ENCODE results near the gene TMEM86B.

TMEM86B gene

GRCh38 chr19:55228403-55229031, at the start of gene TMEM86B:
TMEM86B (minus strand) TSS chr19:55228763; CDS start chr19:55228741, 22 bp downstream.
- DNase-seq = no peak

DNA sequence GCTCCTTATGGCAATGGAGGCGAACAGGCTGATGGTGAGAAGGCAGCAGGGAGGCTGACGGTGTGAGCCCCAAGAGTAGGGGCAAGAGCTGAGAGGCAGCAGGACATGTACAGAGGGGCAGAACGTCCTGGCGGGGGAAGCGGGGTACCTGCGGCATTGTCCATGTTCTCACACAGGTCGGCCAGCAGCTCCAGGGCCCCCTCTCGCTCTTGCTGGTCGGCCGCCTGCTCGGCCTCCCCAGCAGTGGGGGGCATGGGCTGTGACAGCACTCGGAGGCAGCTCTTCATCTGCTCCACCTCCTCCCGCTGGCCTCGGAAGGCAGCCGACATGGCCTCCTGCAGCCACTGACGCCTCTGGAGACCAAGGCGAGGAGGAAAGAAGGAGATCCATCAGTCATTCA, 48.9 kb upstream of the TMEM86B start:
- DNase-seq = no peak

- no peak for DNase-seq
These were observed 48.3 kb upstream of the TMEM86B start for GRCh38 chr19:55276720-55277430.

- DNase-seq = no peak
These were observed 47.5 kb upstream of the TMEM86B start for GRCh38 chr19:55275851-55276719.

- no peak for DNase-seq
These were observed 45.6 kb upstream of the TMEM86B start for GRCh38 chr19:55273978-55274707.

DNA sequence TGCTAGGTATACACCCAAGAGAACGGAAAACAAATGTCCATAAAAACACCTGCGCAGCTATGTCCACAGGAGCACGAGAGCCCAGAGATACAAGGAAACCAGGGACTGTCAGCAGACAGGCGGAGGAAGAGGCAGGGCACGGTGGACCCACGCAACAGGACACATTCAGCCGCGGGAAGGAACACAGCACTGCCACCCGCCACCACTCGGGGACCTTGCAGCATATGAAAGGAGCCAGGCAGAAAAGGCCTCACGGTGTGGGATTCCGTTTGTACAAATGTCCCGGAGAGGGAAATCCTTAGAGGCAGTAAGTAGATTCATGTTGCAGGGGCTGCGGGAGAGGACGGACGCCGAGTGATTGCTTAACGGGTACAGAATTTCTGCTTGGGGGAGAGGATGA, 43.6 kb upstream of the TMEM86B start:
- no peak for DNase-seq

GRCh38 chr19:55270172-55270942, 41.8 kb upstream of the TMEM86B start:
- no peak for DNase-seq

DNA sequence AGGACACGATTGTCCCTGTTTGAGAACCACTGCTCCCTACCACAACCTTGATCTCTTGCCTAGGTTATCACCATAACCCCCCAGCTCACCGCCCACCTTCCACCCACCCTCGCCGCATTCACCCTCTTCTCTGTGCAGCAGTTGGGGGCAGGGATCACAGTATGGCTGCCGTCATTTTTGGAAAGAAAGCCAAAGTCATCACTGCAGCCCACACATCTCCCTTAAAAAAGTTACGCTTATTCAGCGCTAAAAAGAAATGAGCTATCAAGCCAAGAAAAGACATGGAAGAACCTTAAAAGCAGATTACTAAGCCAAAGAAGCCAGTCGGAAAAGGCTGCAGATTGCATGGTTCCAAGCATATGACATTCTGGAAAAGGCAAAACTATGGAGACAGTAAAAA, 40.7 kb upstream of the TMEM86B start:
- DNase-seq = no peak

DNA sequence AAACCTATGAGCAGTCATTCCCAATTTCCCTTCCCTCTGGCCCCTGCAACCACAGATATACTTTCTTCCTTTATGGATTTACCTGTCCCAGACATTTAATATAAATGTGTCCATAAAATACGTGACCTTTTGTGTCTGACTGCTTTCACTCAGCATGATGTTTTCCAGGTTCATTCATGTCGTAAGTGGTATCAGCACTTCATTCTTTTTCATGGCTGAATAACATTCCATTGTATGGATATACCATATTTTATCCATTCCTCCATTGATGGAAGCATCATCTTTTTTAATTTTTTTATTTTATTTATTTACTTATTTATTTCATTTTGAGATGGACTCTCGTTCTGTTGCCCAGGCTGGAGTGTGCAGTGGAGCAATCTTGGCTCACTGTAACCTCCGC, 38.3 kb upstream of the TMEM86B start:
- no peak for DNase-seq

- no peak for DNase-seq
These were observed 37.8 kb upstream of the TMEM86B start for GRCh38 chr19:55266404-55266803.

GRCh38 chr19:55265723-55266386, 37.3 kb upstream of the TMEM86B start:
- no peak for DNase-seq

- DNase-seq = no peak
These were observed 36.6 kb upstream of the TMEM86B start for GRCh38 chr19:55265173-55265572.

DNA sequence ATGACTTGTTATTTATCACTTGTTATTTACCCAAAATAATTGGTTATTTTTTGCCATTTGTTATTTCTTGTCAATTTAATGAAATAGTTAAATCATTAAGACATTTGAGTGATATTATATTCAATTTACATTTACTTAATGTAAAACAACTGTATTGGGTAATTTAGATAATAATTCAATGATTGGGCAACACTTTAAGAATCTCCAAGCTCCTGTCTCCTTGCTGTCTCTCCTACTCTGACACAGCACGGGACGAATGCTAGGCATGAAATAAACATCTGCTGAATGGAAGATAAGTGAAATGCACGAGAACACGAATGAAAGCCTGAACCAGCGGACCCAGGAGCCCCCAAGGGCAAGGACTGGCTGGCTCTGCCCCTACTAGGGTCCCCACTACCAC, 36.0 kb upstream of the TMEM86B start:
- no peak for DNase-seq

DNA sequence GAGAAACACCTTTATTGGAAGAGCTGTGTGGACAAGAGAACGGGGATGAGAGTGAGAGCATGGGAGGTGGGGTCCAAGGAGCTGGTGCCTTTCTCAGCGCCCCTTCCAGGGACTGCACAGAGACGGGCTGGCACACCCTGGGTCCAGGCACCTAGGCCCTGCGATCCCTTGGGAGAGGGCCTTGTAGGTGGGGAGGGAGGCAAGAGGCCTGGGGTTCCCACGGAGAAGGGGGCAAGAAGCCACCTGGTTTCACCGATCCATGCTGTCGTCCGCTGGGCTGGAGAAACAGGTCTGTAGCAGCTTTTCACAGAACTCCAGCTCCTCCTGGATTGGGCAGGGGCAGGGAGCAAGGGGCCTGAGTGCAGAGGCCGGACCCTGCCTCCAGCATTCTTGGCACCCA, 33.8 kb upstream of the TMEM86B start:
- DNase-seq = no peak

GRCh38 chr19:55261671-55262126, 33.1 kb upstream of the TMEM86B start:
- DNase-seq = no peak

DNA sequence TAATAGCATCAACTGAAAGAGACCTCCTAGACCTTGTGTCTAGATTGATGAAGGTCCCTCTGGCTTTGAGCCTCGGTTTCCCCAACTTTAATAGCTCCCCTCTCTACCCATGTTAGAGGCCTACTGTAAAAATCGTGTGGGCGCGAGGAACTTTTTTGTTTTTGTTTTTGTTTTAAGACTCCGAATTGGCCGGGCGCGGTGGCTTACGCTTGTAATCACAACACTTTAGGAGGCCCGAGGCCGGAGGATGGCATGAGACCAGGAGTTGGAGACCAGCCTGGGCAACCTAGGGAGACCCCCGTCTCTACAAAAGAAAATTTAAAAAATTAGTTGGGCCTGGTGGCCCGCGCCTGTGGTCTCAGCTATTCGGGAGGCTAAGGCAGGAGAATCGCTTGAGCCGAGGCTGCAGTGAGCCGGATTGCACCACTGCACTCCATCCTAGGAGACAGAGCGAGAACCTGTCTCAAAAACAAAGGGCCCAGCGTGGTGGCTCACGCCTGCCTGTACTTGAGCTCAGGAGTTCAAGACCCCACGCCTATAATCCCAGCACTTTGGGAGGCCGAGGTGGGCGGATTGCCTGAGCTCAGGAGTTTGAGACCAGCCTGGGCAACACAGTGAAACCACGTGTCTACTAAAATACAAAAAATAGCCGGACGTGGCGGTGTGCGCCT, 31.1 kb upstream of the TMEM86B start:
- DNase-seq = no peak

GRCh38 chr19:55258828-55259539, 30.4 kb upstream of the TMEM86B start, which contains the start of gene PPP6R1:
PPP6R1 (minus strand) TSS chr19:55259017; CDS start chr19:55247103, 11,914 bp downstream.
- DNase-seq = peak; percentile 99

GRCh38 chr19:55258476-55258827, 29.9 kb upstream of the TMEM86B start:
- no peak for DNase-seq

DNA sequence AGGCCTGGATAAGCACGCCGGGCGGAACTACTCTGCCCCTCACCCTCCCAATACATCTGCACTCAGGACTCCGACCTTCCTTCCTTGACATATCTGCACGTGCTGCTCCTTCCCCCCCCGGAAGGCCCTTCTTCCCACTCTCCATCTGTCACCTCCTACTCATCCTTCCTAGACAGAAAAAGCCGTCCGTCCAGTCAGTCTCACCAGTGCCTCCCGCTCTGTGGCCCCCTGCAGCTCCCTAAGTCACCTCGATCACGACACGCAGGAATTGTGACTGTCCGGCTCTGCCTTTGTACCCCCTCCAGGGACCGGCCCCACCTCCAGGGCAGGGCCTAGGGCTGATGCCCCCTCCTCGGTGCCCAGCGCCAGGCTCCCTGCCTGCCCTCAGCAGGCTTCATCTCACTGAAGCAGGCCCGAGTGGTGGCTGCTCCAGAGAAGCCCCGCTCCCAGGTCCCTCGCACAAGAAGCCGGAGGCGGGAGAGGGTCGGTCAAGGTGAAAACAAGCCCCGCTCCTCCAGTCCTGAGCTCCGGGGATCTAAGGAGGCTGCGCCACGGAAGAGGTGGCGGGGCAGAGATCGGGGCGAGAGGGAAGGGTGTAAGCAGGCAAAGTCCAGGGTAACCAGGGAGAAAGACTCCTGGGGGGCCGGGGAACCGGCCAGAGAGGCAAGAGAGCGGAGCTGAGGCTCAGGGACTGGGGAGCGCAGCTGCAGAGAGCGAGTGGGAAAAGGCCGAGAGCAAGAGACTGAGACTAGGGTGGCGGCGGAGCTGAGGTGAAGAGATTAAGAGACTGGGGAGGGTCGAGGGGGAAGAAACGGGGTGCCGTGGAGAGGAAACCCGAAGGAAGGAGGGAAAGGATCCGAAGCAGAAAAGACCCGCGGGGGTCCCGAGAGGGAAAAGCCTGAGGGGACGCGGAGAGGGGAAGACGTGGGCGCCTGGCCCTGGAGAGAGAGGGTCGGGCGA, 29.2 kb upstream of the TMEM86B start:
- DNase-seq = no peak

Data from DMS 273 treated with DMSO at 0.1 percent for 48 hours (cell line).